Measurements from ENCODE around the gene PCNP. TPM values are rescaled to one million over a fixed set of nuclear protein-coding genes. Genes with fewer than 3 reads are reported as not detected.

Gene PCNP
- total RNA-seq, 1 experiment from 2014 or later, result 216 TPM

- no peak overlapping the region for H3T11ph ChIP-seq (ENCODE audit: low read length)
- no peak for DNase-seq
- no peak overlapping the region for H2BK120ac ChIP-seq (ENCODE audit: low read depth, low read length, poor library complexity, severe bottlenecking)
- no peaks in the 10 kb centered on the region; the same call in 1 of the 2 replicates for H3K4me1 ChIP-seq (ENCODE audit: insufficient read depth, low read length)
- no peak overlapping the region for H2BK15ac ChIP-seq (ENCODE audit: low read depth, low read length)
- no peak overlapping the region for H4K5ac ChIP-seq (ENCODE audit: insufficient read length, low read depth, low read length)
- no peak overlapping the region for H2BK5ac ChIP-seq (ENCODE audit: insufficient read length, low read length)
- no CpG with 5 or more reads among the region's 1 CpG for WGBS (ENCODE audit: extremely low coverage, insufficient read length, low lambda C conversion rate)
- Mint-ChIP-seq H3K36me3 (ENCODE audit: insufficient read depth in 1 of 3, low read depth in 3 of 3) (peaks cover 16 to 24% (median 16%) of the 10 kb centered on the region in 3 experiments), H3K9me3 (peaks cover 27 to 33% of the 10 kb centered on the region in 2 experiments), H3K4me3 (no peak overlapping the region), H3K27ac (no peak overlapping the region), H3K4me1 (peaks cover 31 to 32% of the 10 kb centered on the region in 2 experiments), H3K27me3 (ENCODE audit: low read depth) (no peaks in the 10 kb centered on the region)
- no peak overlapping the region for H4K91ac ChIP-seq (ENCODE audit: insufficient read length, low read depth, low read length)
- peaks cover 7% of the 10 kb centered on the region for H3K9me3 ChIP-seq (ENCODE audit: control insufficient read depth, low read depth, low read length)
- no peaks in the 10 kb centered on the region for H4K20me1 ChIP-seq (ENCODE audit: control insufficient read depth, insufficient read depth, insufficient read length)
- H3K4ac ChIP-seq (ENCODE audit: low read depth, low read length), result no peak overlapping the region
- no peak overlapping the region for H4K8ac ChIP-seq (replicated peaks; ENCODE audit: insufficient read length, low read depth, low read length)
- no peak overlapping the region for H3K18ac ChIP-seq (ENCODE audit: insufficient read length, low read depth, low read length)
- H2AFZ ChIP-seq (ENCODE audit: low read length), result no peak overlapping the region
- no peaks in the 10 kb centered on the region for H3K27me3 ChIP-seq (ENCODE audit: insufficient read depth, low read length)
- no peaks in the 10 kb centered on the region for H3K79me2 ChIP-seq (ENCODE audit: insufficient read depth, low read length)
- no peak overlapping the region for H3K56ac ChIP-seq (ENCODE audit: insufficient read length, low read depth, low read length)
- H3K79me1 ChIP-seq (ENCODE audit: insufficient read depth, low read depth, low read length, poor library complexity, severe bottlenecking), result no peaks in the 10 kb centered on the region
- H3K23me2 ChIP-seq (ENCODE audit: insufficient read length, low read depth, low read length, poor library complexity, severe bottlenecking), result no peaks in the 10 kb centered on the region
- H2BK12ac ChIP-seq (ENCODE audit: insufficient read length, low read depth, low read length), result no peak overlapping the region
- no peak overlapping the region for H3K9ac ChIP-seq (ENCODE audit: extremely low read depth, insufficient read length, low read length)
- TF ChIP-seq CTCF (conservative IDR thresholded peaks at IDR 0.05), result no peak
- no peak overlapping the region for H3K14ac ChIP-seq (ENCODE audit: insufficient read depth, low read length)
- H3K4me2 ChIP-seq (ENCODE audit: insufficient read depth, insufficient read length, low read length), result no peak overlapping the region
- no peak overlapping the region for H3K27ac ChIP-seq (ENCODE audit: insufficient read length, low read depth, low read length)
- no peak overlapping the region for H2BK20ac ChIP-seq (ENCODE audit: low read depth, low read length, poor library complexity, severe bottlenecking)
- H3K23ac ChIP-seq (ENCODE audit: insufficient read length, low read depth, low read length), result no peak overlapping the region
- no peak overlapping the region for H2AK5ac ChIP-seq (ENCODE audit: insufficient read length, low read length)
These were observed 46.1 kb upstream of the PCNP start for GRCh38 chr3:101527906-101528305.

Measured in H9 (cell line).